ENCODE measurements around the gene LILRB3.

DNA sequence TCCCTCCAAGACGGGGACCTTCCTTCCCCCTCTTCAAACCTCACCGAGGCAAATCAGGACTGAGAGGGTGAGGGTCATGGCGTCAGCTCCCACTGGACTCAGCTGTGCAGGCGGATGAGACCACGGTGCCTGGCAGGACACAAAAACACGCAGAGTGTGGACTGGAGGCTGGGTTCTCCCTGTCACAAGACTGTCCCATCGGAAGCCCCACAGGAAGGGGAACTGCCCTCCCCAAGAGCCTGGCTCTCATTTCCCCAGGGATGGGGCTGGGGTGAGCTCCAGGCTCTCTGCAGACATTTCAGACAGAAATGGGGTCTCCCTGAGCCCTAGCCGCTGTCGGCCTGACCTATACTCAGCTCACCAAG is 34.3 kb upstream of the LILRB3 start, which contains the start of gene LILRB5:
- TF ChIP-seq CTCF (IDR thresholded peaks at IDR 0.05): no peak
- no peak for TF ChIP-seq POLR2A (IDR thresholded peaks at IDR 0.05)
